Measurements from ENCODE around the gene DEXI. TPM values are rescaled to one million over a fixed set of nuclear protein-coding genes. Genes with fewer than 3 reads are reported as not detected.

Gene DEXI
- total RNA-seq, 1 experiment from 2014 or later, result 28.3 TPM

DNA sequence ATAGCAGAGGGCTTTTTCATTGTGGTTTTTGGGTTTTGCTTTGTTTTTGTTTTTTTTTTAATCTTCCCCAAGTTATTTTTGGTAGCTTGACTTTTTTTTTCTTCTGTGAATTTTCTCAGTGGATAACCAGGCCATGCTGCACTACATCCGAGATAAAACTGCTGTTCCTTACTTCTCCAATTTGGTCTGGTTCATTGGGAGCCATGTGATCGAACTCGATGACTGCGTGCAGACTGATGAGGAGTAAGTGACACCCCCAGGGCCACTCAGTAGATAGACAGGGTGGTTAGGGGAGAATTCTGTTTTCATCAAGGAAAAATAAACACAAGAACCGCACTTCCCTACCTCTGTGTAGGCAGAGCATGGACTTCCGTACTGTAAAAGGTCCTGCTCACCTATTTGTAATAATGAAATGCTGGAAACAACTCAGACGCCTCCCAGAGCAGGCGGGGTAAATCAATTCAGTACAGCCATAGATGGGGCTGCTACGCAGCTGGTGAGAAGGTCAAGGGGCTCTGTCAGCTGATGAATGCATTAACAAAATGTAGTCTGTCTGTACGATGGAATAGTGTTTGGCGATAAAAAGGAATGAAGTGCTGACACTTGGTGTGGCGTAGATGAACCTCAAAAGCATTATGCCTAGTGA lies 30.7 kb upstream of the DEXI start:
- no peak overlapping the region for H2BK120ac ChIP-seq (ENCODE audit: low read depth, low read length, poor library complexity, severe bottlenecking)
- H4K20me1 ChIP-seq (ENCODE audit: control insufficient read depth, insufficient read depth, insufficient read length), result no peaks in the 10 kb centered on the region
- H4K8ac ChIP-seq (replicated peaks; ENCODE audit: insufficient read length, low read depth, low read length), result no peak overlapping the region
- H2BK15ac ChIP-seq (ENCODE audit: low read depth, low read length), result no peak overlapping the region
- no peaks in the 10 kb centered on the region for H3K27me3 ChIP-seq (ENCODE audit: insufficient read depth, low read length)
- H3K36me3 Mint-ChIP-seq (ENCODE audit: insufficient read depth in 1 of 3, low read depth in 3 of 3), result peaks cover 0 to 15% (median 13%) of the 10 kb centered on the region in 3 experiments; a peak in 4 of 7 replicates
- DNase-seq, result no peak
- H4K5ac ChIP-seq (ENCODE audit: insufficient read length, low read depth, low read length), result no peak overlapping the region
- H3K9me3 ChIP-seq (ENCODE audit: control insufficient read depth, low read depth, low read length), result no peaks in the 10 kb centered on the region
- H3K18ac ChIP-seq (ENCODE audit: insufficient read length, low read depth, low read length), result no peak overlapping the region
- H2BK5ac ChIP-seq (ENCODE audit: insufficient read length, low read length), result no peak overlapping the region
- H3K4me1 Mint-ChIP-seq, result peaks cover 2 to 5% of the 10 kb centered on the region in 2 experiments; a peak in 3 of 4 replicates
- H3K14ac ChIP-seq (ENCODE audit: insufficient read depth, low read length), result no peak overlapping the region
- H3K9me3 Mint-ChIP-seq, result no peaks in the 10 kb centered on the region
- H3K23ac ChIP-seq (ENCODE audit: insufficient read length, low read depth, low read length), result no peak overlapping the region
- no peak overlapping the region for H3K27ac ChIP-seq (ENCODE audit: insufficient read length, low read depth, low read length)
- H2BK20ac ChIP-seq (ENCODE audit: low read depth, low read length, poor library complexity, severe bottlenecking), result no peak overlapping the region
- H3K4me1 ChIP-seq (ENCODE audit: insufficient read depth, low read length), result no peaks in the 10 kb centered on the region
- no peaks in the 10 kb centered on the region for H3K79me1 ChIP-seq (ENCODE audit: insufficient read depth, low read depth, low read length, poor library complexity, severe bottlenecking)
- no peak overlapping the region for H3K56ac ChIP-seq (ENCODE audit: insufficient read length, low read depth, low read length)
- no peaks in the 10 kb centered on the region for H3K23me2 ChIP-seq (ENCODE audit: insufficient read length, low read depth, low read length, poor library complexity, severe bottlenecking)
- TF ChIP-seq, protein P1, sequence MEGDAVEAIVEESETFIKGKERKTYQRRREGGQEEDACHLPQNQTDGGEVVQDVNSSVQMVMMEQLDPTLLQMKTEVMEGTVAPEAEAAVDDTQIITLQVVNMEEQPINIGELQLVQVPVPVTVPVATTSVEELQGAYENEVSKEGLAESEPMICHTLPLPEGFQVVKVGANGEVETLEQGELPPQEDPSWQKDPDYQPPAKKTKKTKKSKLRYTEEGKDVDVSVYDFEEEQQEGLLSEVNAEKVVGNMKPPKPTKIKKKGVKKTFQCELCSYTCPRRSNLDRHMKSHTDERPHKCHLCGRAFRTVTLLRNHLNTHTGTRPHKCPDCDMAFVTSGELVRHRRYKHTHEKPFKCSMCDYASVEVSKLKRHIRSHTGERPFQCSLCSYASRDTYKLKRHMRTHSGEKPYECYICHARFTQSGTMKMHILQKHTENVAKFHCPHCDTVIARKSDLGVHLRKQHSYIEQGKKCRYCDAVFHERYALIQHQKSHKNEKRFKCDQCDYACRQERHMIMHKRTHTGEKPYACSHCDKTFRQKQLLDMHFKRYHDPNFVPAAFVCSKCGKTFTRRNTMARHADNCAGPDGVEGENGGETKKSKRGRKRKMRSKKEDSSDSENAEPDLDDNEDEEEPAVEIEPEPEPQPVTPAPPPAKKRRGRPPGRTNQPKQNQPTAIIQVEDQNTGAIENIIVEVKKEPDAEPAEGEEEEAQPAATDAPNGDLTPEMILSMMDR (conservative IDR thresholded peaks at IDR 0.05), result no peak
- WGBS (ENCODE audit: extremely low coverage, insufficient read length, low lambda C conversion rate), result no CpG with 5 or more reads among the region's 12 CpGs
- no peak overlapping the region for H3K4ac ChIP-seq (ENCODE audit: low read depth, low read length)
- no peak overlapping the region for H4K91ac ChIP-seq (ENCODE audit: insufficient read length, low read depth, low read length)
- no peak overlapping the region; a peak in 1 of 7 replicates for H3K27ac Mint-ChIP-seq
- no peaks in the 10 kb centered on the region for H3K79me2 ChIP-seq (ENCODE audit: insufficient read depth, low read length)
- no peak overlapping the region for H3K4me3 Mint-ChIP-seq
- no peak overlapping the region for H2BK12ac ChIP-seq (ENCODE audit: insufficient read length, low read depth, low read length)
- no peak overlapping the region for H3T11ph ChIP-seq (ENCODE audit: low read length)
- H3K4me2 ChIP-seq (ENCODE audit: insufficient read depth, insufficient read length, low read length), result no peak overlapping the region
- no peak overlapping the region for H3K9ac ChIP-seq (ENCODE audit: extremely low read depth, insufficient read length, low read length)
- no peak overlapping the region for H2AFZ ChIP-seq (ENCODE audit: low read length)
- no peaks in the 10 kb centered on the region; the same call in 1 of the 2 replicates for H3K27me3 Mint-ChIP-seq (ENCODE audit: low read depth)
- no peak overlapping the region for H2AK5ac ChIP-seq (ENCODE audit: insufficient read length, low read length)

All from H9 (cell line).